ENCODE measurements around the gene SLC23A2.

- TF ChIP-seq POLR2A (IDR thresholded peaks at IDR 0.05) (no peak), CTCF (IDR thresholded peaks at IDR 0.05) (no peak)
Observed at GRCh38 chr20:4904127-4904860, 97.0 kb downstream of the SLC23A2 start.
